ENCODE measurements around the gene OR10AG1.

The OR10AG1 gene

DNA sequence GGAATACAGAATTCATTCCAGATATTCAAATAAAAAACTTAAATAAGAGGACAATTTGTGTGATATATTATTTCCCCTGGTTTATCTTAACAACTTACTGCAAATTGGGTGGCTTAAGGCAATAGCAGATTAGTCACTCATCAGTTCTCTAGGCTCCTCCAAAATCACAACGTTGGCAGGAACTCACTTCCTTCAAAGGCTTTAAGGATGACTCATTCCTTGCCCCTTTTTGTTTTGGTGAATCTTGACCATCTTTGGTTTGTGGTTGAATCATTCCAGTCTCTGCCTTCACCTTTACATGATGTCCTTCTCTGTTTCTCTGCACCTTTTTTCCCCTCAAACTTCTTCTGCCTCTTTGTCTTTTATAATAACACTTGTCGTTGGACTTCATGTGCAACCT, 3.4 kb downstream of the OR10AG1 start:
- Histone ChIP-seq H2AFZ (ENCODE audit: low read length) (no peak overlapping the region), H3K27me3 (ENCODE audit: insufficient read depth, low read length) (no peaks in the 10 kb centered on the region), H3F3A (ENCODE audit: insufficient read depth, low read length) (no peaks in the 10 kb centered on the region), H3K9me2 (ENCODE audit: low read depth, low read length) (no peaks in the 10 kb centered on the region), H3K4me3 (ENCODE audit: low read depth, low read length, poor library complexity, severe bottlenecking) (no peak overlapping the region), H4K20me1 (ENCODE audit: insufficient read depth, low read length) (no peaks in the 10 kb centered on the region), H3K9ac (ENCODE audit: low read length) (no peak overlapping the region), H3K4me1 (ENCODE audit: insufficient read depth, low read length, severe bottlenecking) (no peaks in the 10 kb centered on the region), H3K27ac (ENCODE audit: low read depth, low read length, poor library complexity, severe bottlenecking) (no peak overlapping the region), H3K9me3 (ENCODE audit: low read length) (no peaks in the 10 kb centered on the region), H3K36me3 (ENCODE audit: insufficient read depth, low read length) (no peaks in the 10 kb centered on the region), H3K4me2 (ENCODE audit: low read length) (no peak overlapping the region), H3K79me2 (ENCODE audit: insufficient read depth, low read length) (0 out of 2 replicates have a peak, but pooled peaks cover 3% of the 10 kb centered on the region)
- TF ChIP-seq EZH2 (IDR thresholded peaks at IDR 0.05; ENCODE audit: borderline replicate concordance, low read length): no peak
- no peak for TF ChIP-seq CTCF (IDR thresholded peaks at IDR 0.05; ENCODE audit: low read length)

- H3F3A ChIP-seq (ENCODE audit: insufficient read depth, low read length): no peaks in the 10 kb centered on the region
These were observed 13.2 kb downstream of the OR10AG1 start for GRCh38 chr11:55956521-55956920.

DNA sequence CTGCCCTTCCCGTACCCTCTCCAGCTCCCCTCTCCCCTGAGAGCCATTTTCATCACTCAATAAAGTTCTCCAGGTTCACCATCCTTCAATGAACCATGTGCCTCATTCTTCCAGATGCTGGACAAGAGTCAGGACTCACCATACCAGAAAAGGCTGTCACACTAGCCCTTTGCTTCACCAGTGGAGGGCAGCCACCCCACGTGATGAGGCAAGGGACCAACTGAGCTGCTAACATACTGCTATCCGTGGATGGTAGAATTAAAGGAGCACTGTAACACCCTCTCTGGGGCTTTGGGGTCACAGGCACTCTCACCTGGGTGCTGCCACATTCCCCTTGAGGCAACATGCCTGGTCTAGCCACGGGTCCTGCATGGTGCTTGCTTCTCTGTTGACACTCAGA, 20.4 kb downstream of the OR10AG1 start:
- Histone ChIP-seq H3K27me3 (ENCODE audit: insufficient read depth, low read length) (no peaks in the 10 kb centered on the region), H3K79me2 (ENCODE audit: insufficient read depth, low read length) (no peaks in the 10 kb centered on the region), H3F3A (ENCODE audit: insufficient read depth, low read length) (no peaks in the 10 kb centered on the region), H4K20me1 (ENCODE audit: insufficient read depth, low read length) (no peaks in the 10 kb centered on the region), H3K4me3 (ENCODE audit: low read depth, low read length, poor library complexity, severe bottlenecking) (no peak overlapping the region), H3K4me2 (ENCODE audit: low read length) (no peak overlapping the region), H3K27ac (ENCODE audit: low read depth, low read length, poor library complexity, severe bottlenecking) (no peak overlapping the region), H3K9me3 (ENCODE audit: low read length) (no peaks in the 10 kb centered on the region), H3K9ac (ENCODE audit: low read length) (no peak overlapping the region), H3K4me1 (ENCODE audit: insufficient read depth, low read length, severe bottlenecking) (no peaks in the 10 kb centered on the region), H3K9me2 (ENCODE audit: low read depth, low read length) (no peaks in the 10 kb centered on the region), H3K36me3 (ENCODE audit: insufficient read depth, low read length) (no peaks in the 10 kb centered on the region), H2AFZ (ENCODE audit: low read length) (no peak overlapping the region)
- TF ChIP-seq CTCF (IDR thresholded peaks at IDR 0.05; ENCODE audit: low read length): no peak
- no peak for TF ChIP-seq EZH2 (IDR thresholded peaks at IDR 0.05; ENCODE audit: borderline replicate concordance, low read length)

More at GRCh38 chr11:55956521-55956920, 13.2 kb downstream of the OR10AG1 start:
- H3K27me3 ChIP-seq (ENCODE audit: insufficient read depth, low read length): no peaks in the 10 kb centered on the region
- H3K4me2 ChIP-seq (ENCODE audit: low read length): no peak overlapping the region
- no peaks in the 10 kb centered on the region for H4K20me1 ChIP-seq (ENCODE audit: insufficient read depth, low read length)
- H3K4me1 ChIP-seq (ENCODE audit: insufficient read depth, low read length, severe bottlenecking): no peaks in the 10 kb centered on the region
- no peaks in the 10 kb centered on the region for H3K79me2 ChIP-seq (ENCODE audit: insufficient read depth, low read length)
- H3K9me3 ChIP-seq (ENCODE audit: low read length): no peaks in the 10 kb centered on the region
- no peak overlapping the region for H3K4me3 ChIP-seq (ENCODE audit: low read depth, low read length, poor library complexity, severe bottlenecking)
- H3K9me2 ChIP-seq (ENCODE audit: low read depth, low read length): no peaks in the 10 kb centered on the region
- no peak overlapping the region for H3K9ac ChIP-seq (ENCODE audit: low read length)
- H3K36me3 ChIP-seq (ENCODE audit: insufficient read depth, low read length): no peaks in the 10 kb centered on the region
- no peak overlapping the region for H2AFZ ChIP-seq (ENCODE audit: low read length)
- no peak for TF ChIP-seq CTCF (IDR thresholded peaks at IDR 0.05; ENCODE audit: low read length)
- TF ChIP-seq EZH2 (IDR thresholded peaks at IDR 0.05; ENCODE audit: borderline replicate concordance, low read length): no peak
- no peak overlapping the region for H3K27ac ChIP-seq (ENCODE audit: low read depth, low read length, poor library complexity, severe bottlenecking)
